LNCaP clone FGC (cell line): Measurements from ENCODE around the gene EDIL3.

ENCODE experiments used
- DNase-seq: peaks from one replicate; pipeline ENCODE4 v3.0.0-alpha.2; 2011; ENCODE audit warnings: low read depth
- H3K4me3 ChIP-seq: 2 replicates; pipeline ENCODE4 v1.5.1; 2011; ENCODE audit warnings: mild to moderate bottlenecking, low read depth, low read length, control low read depth
- CTCF ChIP-seq: IDR thresholded peaks from 2 replicates; pipeline ENCODE4 v1.5.1; 2012; ENCODE audit warnings: mild to moderate bottlenecking; ENCODE audit not compliant: control insufficient read depth, insufficient read depth; ENCODE audit errors: extremely low read depth

EDIL3 gene, protein sequence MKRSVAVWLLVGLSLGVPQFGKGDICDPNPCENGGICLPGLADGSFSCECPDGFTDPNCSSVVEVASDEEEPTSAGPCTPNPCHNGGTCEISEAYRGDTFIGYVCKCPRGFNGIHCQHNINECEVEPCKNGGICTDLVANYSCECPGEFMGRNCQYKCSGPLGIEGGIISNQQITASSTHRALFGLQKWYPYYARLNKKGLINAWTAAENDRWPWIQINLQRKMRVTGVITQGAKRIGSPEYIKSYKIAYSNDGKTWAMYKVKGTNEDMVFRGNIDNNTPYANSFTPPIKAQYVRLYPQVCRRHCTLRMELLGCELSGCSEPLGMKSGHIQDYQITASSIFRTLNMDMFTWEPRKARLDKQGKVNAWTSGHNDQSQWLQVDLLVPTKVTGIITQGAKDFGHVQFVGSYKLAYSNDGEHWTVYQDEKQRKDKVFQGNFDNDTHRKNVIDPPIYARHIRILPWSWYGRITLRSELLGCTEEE

GRCh38 chr5:84384604-84385575 is at the start of gene EDIL3:
Gene EDIL3, minus strand, starts transcription at chr5:84384880. Its CDS starts 506 bp downstream, at chr5:84384374.
- no peak within 1 kb of the TSS for H3K4me3 ChIP-seq
- DNase-seq = no peak
- TF ChIP-seq CTCF = no peak

GRCh38 chr5:84433461-84433860 is 48.8 kb upstream of the EDIL3 start:
- no peak for DNase-seq
- no peak overlapping the region for H3K4me3 ChIP-seq
- no peak for TF ChIP-seq CTCF

GRCh38 chr5:84430863-84431663 is 46.4 kb upstream of the EDIL3 start:
- DNase-seq = no peak
- no peak for TF ChIP-seq CTCF
- H3K4me3 ChIP-seq = no peak overlapping the region

- TF ChIP-seq CTCF = no peak
- DNase-seq = no peak
- no peak overlapping the region for H3K4me3 ChIP-seq
These were observed 45.4 kb upstream of the EDIL3 start for GRCh38 chr5:84430079-84430478.

GRCh38 chr5:84425365-84425881 is 40.7 kb upstream of the EDIL3 start:
- H3K4me3 ChIP-seq = no peak overlapping the region
- no peak for DNase-seq
- no peak for TF ChIP-seq CTCF

DNA sequence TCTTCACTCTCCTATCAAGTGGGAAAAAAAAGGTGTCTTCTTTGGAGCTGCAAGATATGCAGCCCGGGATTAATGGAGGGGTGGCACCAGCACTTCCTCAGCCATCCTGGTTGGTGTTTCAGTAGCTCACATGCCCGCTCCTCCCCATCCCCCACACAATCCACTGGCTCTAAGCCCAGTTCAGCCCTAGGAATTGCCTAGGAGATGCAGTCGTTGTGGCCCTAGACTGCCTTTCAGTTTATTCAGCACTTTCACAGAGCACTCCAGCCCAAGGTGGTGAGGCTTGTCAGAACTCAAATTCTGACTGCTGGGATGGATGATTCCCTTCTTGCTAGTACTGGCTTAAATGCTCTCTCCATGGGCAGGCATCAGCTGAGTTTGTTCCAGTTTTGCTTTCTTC is 35.1 kb upstream of the EDIL3 start:
- TF ChIP-seq CTCF = no peak
- no peak for DNase-seq
- no peak overlapping the region for H3K4me3 ChIP-seq
